ENCODE results near the gene ABLIM2.

GRCh38 chr4:8177552-8177951 lies 18.9 kb upstream of the ABLIM2 start:
- TF ChIP-seq CTCF (IDR thresholded peaks at IDR 0.05) (no peak), POLR2A (IDR thresholded peaks at IDR 0.05; ENCODE audit: low read depth) (no peak)
